NCI-H446 (cell line): ENCODE measurements around the gene SESN3.
"Not testable (repeated sequence)": the region's sequence is repeated elsewhere in the genome, so short reads cannot be mapped to it uniquely, and the experiment has no call there.

Source experiments
- DNase-seq, 2 experiments: peaks; one replicate each; lab custom pipeline; 2025; lab: John Stamatoyannopoulos, UW

Gene SESN3

DNA sequence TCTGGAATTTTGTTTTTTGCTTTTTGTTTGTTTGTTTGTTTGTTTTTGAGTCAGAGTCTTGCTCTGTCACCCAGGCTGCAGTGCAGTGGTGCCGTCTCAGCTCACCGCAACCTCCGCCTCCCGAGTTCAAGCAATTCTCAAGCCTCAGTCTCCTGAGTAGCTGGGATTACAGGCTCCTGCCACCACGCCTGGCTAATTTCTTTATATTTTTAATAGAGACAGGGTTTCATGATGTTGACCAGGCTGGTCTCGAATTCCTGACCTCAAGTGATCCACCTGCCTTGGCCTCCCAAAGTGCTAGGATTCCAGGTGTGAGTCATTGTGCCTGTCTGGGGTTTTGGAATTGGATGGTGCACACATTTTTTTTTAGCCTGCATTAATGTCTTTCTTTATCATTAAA, 20.9 kb upstream of the SESN3 start:
- DNase-seq: not testable (repeated sequence)

DNA sequence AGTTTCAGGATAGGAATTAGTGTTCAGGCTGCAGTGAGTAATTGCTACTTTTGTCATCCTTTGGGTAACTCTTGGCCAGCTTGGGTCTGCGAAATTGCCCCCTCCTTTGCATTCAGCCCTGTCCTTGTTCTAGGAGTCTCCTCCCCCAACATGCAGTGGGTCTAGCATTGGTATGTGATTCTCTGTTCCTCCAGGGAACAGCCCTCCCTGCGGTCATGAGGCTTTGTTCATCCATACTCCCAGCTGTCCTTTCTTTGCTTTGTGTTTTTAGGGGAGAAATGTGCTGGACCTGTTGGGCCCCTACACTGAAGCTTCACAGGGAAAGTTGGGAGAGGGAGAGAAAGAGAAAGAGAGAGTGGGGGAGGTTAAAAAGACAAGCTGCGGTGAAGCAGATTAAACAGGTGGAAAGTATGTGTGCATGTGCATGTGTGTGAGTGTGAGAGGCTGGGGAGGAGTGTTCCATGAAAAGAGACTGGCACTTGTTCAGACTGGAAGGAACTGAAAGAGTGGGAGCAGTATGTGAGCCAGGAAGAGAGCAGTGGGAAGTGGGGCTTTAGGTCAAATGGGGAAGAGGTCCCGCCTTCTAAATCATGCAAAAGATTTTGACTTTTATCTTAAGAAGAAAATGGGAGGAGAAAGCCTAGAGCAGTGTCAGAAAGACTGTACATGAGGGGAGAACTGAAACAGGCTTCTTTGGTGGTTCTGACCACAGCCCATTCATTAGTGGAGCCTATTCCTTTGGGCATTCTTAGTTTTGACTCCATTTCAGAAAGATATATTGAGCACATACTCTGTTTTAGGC, 17.9 kb upstream of the SESN3 start:
- no peak for DNase-seq

DNA sequence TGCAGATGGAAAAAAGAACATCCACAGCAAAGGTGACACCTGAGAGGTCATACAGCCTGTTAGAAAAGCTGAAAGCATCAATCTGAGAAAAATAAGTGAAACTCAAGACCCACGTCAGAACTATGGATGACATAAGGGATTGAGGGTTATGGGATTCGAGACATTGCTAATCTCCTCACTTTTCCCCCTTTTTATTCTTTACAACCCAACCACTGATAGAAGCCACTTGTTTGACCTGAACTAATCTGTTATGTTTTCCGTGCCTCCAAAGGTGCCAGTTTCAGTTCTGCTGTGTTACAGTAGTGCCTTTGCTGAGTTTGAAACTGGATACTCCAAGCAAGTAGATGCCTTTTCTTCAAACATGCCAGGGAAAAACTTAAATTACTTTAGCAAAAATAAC, 16.9 kb upstream of the SESN3 start:
- no peak for DNase-seq

DNA sequence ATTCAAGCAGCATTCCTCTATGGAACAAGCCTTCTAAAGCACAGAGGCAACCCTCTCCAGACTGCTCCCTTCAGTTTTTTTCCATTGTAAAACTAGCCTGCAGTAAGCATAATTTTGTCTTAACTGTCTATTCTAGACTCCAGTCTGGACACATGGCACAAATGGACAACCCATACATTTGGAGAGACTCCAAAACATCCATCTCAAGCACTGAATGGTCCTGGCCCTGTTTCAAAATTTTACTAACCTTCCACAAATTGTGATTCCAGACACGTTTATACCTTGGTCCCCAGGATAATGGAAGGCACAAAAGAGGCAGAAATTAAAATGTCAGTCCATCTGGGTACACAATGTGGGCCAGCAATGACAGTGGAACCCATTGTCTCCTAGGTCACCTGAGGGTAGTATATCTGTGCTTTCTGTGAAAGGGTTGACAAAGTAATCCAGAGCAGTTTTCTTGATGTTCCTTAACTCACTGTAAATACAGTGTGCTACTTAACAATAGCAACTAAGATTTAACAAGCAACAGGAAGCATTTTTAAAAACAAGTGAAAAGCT, 16.2 kb upstream of the SESN3 start:
- DNase-seq: peak in 1 of 2 experiments; percentile 79

DNA sequence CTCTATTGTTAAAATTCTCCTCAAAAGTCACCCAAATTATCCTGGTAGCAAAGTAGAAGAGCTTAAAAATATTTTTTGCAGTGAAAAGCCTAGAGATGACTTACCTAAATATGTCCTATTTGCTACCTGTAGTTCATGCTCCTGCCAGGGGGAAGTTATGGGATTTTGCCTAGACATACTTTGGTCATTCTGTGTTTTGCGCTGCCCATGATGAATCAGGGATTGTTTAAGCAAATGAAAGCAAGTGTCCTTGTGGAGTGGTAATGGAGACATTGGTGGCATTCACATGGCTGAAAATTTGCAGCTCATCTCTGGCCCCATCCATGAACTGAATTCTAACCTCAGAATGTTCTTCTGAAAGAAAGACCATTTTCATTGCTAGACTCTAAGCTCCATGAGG, 14.6 kb upstream of the SESN3 start:
- DNase-seq: no peak

DNA sequence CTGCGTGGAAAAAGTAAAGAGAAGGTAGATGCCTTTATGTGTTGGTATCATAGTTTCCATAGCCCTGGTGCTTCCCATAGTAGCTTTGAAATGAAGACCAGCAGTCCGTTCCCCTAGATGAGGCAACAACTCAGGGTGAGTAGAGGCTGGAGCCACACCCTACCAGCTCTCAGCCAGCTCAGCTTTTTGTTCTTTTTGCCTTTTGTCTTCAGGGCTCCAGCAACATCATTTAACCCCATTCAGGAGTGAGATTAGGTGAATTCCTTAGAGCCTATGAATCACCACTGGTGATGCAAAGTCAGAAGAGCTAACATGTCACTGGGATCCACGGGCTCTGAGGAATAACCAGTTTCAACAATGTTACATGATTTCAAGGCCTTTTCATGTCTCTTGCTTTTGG, 14.0 kb upstream of the SESN3 start:
- DNase-seq: no peak

DNA sequence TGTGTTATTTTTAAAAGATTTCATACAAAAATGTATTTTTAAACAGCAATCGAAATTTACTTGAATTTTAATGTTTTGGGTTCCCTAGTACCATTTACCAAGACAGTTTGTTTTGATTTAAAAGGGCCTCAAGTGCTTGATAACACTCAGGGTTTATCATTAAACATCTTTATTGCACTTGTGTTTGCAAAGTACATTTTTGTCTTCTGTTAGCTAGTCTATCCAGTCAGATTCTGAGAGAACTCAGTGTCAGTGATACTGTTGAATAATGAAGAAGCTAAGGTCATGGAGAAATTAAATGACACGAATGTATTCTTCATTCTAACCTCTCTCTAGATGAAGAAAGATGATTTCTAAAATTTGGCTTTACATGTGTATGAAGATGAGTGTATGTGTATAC, 12.7 kb upstream of the SESN3 start:
- no peak for DNase-seq

DNA sequence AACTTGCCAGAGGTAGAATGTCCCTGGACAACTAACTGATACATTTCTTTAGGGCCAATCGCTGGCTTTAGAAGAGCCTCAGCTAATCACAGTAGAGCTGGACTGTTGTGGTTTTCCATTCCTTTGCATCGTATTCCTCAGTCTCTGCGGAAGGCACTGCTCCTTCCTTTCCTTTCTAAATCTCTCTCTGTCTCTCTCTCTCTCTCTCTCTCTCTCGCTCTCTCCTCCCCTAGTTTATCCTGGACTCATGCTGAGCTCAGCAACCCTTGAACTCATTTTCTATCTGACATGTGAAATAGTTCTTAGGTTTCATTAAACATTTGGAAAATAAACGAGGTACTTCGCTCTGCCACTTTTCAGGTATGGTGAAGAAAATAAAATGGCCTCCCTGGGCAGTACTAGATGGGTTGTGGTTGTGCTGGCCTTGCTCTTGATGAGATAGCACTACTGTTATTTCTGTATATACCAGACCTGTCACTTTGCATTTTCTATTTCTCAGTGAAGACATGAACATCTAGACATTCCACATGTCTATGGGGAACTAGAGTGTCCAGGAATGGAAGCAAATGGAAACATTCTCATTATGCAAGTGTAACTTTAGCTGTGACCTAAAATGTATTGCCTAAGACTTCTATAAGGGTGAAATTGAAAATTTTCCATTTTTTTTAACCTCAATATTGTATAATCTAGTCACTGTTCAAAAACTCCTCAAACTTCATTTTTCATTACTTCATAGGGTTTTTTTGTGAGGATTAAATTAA, 12.0 kb upstream of the SESN3 start:
- no peak for DNase-seq

DNA sequence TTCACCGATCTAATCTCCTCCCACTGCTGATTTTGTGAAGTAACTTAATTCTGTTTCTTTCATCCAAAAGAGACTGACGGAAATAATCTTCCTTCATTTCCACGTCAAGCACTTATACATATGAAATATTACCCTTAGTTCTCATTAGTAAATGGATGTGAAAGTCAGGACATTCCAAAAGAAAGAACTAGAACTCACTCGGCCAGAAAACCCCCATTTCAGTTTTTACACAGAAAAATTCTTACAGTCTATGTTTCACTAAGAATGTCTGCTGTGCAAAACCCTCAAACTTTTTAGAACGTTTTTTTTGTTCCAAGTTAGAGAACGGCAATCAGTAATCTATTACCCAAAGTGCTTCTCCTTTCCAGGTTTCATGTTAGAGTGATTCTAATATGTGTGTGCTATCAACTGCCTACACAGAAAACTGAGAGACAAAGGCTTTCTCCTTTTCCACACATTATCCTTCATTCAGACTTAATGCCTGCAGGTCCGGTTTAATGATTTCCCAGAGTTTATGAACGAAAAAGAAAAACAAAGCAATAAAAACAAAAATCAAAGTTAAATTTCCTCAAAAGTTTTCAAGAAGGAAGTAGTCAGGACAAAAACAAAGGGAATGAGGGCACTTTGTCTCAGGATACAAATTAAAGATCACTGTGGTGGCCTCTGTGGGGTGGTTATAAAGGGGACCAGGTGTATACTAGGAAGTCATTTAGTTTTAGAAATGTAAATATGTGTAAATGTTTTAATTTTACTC, 11.3 kb upstream of the SESN3 start:
- DNase-seq: no peak

DNA sequence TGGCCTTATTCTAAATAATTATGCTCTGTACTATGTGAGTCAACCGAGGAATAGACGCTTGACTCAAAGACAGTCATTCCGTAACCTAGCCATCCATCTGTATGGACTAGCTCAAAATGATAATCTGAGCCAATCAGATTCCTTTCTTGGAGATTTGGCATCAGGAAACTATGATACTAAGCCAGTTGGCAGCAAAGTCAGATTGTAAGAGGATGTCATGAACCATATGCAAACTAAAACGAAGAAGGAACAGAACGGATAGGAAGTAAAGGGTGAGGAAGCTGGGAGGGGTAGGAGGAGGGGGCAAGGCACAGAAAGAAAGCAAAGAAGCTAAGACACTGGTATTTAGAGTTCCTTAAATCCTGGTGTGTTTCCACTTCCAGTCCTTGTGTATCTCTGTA, 10.7 kb upstream of the SESN3 start:
- DNase-seq: peak in 1 of 2 experiments; percentile 88

DNA sequence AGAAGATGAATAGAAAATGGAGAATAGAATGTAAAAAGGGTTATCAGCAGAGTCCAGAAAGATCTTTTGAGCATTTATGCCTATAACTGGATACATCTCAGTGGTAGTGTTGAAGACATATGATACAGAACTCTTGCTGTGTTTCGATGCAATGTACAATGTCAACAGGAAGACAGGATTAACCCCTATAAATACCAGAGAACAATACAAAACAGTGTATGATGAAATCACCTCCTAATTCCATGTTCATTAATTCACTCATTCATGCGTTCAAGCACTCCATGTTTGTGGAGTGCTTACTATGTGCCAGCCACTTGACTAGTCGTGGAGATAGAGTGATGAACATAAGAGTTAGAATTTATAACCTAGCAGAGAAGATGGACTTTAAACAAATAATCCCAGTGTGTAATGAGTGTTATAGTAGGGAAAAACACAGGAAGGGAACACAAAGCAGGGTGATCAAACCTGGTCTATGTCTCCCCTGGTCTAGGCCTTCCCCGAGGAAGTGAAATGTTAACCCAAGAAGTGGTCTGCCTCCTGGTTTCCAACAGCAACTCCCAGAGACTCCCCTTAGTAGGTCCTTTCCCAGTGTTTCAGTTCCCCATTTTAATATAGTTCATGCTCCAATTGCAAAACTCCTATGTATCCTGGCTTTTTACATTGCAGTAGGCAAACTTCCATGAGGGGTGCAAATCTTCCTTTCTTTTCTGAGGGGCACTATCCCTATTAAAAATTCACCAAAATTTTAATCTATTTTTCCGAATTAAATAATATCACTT, 9.1 kb upstream of the SESN3 start:
- no peak for DNase-seq

DNA sequence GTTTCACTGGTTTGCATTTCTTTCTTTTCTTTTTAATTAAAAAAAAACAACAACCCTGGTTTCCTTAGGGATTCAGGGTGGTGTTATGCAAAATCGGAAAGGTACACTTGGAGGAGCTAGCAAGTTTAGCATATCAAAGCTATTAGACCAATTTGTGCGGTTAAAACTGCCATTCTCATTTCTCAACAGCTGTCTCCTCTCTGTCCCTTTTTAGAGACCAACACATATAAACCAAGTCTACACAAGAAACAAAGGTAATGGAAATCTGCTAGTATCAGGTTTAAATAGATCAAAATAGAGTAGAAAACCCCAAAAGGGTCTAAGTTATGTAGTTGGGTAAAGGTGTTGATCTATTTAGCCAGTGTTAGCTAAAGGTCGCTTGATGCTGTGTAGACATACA, 1.7 kb upstream of the SESN3 start:
- DNase-seq: no peak

DNA sequence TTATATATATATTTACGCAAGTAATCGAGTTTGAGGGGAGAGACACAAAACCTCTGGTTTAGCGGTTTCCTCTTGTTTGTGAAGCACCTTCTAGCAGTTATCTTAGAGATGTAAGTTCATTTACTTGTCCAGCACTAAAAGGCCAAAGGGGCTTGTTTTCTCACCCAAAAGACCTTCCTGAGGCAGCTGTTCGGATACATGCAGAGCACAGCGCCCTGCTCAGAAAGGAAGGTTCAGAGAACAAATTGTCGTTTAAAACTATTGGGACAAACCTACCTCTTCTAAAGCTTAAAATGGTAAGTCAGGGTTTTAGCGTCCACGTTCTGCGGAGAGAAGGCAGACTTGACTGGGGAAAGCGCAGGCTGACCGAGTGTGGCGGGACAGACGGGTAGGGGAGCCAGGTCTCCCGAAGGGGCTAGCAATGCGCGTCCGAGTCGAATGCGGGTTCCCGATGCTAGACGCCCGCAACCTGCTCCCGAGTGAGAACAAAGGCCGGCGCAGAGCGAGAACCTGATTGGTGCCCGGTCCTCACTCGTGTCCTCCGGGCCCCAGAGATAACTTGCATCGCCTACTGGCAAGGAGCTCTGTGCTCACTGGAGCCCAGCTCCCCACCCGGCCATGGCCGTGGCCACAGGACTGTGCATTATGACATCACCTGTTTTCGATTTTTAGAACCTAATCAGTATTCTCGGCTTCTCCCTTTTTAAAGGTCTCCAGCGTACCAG, 1.0 kb upstream of the SESN3 start:
- DNase-seq: no peak

DNA sequence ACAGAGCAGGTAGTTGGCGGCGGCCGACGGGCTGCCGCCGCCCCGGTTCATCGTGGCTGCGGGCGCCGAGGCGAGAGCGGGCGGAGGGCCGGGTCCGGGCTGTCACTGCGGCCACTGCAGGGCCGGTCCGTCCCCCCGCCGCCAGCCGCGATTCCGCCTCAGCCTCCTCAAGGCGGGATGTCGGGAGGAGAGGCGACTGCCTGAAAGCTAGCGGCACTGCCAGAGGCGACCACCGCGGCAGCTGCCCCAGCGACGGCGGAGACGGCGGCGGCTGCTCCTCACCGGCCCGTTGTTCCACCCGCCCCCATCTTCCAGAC, 234 bp downstream of the SESN3 start:
- no peak for DNase-seq

DNA sequence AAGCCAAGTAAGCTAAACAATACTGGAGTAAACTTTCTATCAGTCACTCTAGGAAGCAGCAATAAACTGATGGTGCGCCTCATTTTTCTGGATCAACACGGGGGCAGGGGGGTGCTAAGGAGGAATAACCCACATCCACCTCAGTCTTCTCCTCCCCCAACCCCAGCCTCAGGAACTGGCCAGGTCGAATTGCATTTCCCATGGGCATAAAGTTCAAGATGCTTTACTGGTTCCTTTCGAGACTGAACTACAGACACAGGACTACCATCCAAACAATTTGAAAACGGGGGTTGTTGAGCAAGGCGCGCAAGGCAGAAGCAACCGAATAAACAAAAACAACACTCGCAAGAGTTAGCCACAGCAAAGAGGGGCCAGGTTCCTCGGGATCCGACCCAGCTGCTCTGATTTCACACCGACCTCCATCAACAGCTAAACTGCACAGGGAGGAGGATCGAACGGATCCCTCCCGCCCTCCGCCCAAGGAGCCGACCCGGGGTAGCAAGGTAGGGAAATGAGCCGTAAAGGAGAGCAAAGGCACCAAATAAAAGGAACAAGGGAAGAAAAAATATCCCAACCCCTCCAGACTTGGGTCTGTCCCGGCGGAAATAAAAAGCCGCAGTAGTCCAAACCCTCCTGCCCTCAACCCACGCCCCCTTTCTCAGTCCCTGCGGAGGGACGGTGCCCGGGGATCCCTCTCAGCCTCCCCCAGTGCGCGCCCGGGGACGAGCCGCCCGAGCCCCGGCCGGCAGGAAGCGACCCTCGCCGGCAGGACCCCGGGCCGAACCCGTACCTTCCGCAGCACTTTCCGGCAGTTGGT, 801 bp downstream of the SESN3 start:
- DNase-seq: peak in 1 of 2 experiments; percentile 40

DNA sequence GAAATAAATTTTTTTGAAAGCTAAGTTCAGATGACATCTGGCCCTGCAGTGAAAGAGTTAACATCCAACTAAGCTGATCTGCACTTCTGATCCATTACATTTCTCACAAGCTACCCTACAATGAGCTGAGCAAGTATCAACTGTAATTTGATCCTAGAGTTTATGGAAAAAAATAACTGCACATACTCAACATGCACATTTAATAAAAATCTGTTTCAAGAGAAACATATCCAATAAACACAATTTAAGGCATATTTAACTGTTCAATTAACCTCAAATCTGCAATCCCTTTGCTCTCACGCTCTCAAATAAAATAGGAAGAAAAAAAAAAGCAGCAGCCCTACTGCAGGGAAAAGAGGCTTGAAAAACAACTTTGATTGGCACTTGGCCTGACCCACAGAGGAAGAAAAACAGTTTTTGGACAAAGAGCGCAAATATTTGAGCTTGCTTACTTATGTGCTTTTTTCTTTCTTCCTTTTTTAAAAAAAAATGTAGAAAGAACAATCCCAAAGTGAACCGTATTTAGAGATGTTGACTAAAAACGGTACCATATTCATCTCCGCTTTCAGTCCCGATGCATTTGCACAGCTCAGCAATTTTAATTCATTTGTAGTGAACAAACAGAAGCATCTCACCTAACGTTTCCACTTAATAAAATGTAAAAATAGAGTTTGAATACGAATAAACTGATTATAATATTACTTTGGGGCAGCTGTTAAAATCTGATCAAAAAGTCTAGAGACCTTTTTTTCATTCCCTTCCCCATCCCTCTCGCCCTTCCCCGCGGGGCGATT, 1.6 kb downstream of the SESN3 start:
- DNase-seq: peak; percentile 27 to 53

DNA sequence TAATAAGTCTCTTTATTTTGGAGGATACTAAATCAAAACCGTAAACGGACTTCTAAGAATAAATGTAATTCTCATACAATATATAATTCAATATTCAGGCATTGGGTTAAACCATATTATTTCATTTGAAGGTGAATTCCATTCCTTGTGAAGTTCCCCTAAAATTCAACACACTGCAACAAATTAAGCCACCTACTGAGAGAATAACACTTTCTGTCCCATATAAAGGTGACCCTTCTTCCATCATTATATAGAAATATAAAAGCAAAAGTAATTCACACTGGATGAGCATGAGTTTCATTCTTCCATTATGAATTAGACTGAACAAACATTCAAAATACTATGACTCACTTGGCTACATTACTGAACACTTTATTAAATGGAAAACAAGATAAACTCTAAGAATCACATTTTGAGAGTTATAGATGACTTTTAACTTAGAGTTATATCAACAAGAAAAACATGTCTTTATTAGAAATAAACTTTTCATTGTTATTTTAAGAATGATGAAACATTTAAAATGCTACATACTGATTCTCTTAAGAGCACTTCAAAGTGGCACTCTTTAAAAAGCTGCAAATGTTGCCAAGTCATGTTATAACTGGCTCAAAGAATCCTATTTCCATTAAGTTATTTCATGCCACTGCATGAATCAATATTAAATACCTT, 2.8 kb downstream of the SESN3 start:
- DNase-seq: peak in 1 of 2 experiments; percentile 33

DNA sequence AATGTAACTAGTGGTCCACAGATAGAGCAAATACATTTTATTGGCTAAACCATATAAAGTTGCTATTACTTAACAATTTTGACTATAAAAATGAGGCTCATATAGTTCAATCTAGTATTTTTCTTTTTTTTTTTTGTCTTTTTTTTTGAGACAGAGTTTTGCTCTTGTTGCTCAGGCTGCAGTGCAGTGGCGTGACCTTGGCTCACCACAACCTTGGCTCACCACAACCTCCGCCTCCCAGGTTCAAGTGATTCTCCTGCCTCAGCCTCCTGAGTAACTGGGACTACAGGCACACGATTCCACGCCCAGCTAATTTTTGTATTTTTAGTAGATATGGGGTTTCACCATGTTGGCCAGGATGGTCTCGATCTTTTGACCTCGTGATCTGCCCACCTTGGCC, 3.9 kb downstream of the SESN3 start:
- DNase-seq: not testable (repeated sequence)

DNA sequence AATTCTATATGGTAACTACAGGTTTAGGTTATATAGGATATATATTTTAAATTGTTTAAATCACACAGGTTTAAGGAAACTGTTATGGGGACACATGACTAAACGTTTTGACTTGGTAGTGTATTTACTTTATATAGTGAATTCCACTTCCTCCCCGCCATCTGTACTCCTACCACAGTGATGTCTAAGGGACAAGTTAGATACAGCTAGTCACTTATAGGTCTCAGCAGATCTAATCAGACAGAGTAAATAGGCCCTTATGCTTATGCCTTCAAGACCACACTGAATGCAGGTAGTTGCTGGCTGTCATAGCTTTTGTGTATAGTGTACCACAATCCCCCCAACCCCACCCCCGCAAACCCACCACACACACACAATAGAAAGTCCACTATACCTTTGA, 8.2 kb downstream of the SESN3 start:
- no peak for DNase-seq
